CD4-positive, alpha-beta T cell treated with Interleukin-4 for 1 hour (primary cell): Measurements from ENCODE around the gene PTBP1.

ENCODE experiments used
- DNase-seq, 2 donors: peaks; one replicate each; pipeline ENCODE4 v3.0.0-alpha.2; 2020 to 2022

The PTBP1 gene

GRCh38 chr19:858868-859843, 61.9 kb downstream of the PTBP1 start, which contains the start of gene CFD:
TSS of gene CFD (plus strand) at chr19:859664. CDS start at chr19:859690, 26 bp downstream.
- DNase-seq = peak in 1 of 2 donors; percentile 53

- no peak for DNase-seq
Observed at GRCh38 chr19:861141-861755, 64.0 kb downstream of the PTBP1 start.
